NCI-H1436 treated with DMSO at 0.1 percent for 48 hours (cell line): ENCODE data around the gene PLOD2.
"Not testable (repeated sequence)": the region's sequence is repeated elsewhere in the genome, so short reads cannot be mapped to it uniquely, and the experiment has no call there.

Experiments used
- DNase-seq: peaks from one replicate; lab custom pipeline; 2025; lab: John Stamatoyannopoulos, UW

Gene PLOD2

GRCh38 chr3:146138902-146139301, 22.1 kb downstream of the PLOD2 start:
- no peak for DNase-seq

GRCh38 chr3:146136647-146137046, 24.3 kb downstream of the PLOD2 start:
- no peak for DNase-seq

GRCh38 chr3:146134348-146135117, 26.5 kb downstream of the PLOD2 start:
- no peak for DNase-seq

DNA sequence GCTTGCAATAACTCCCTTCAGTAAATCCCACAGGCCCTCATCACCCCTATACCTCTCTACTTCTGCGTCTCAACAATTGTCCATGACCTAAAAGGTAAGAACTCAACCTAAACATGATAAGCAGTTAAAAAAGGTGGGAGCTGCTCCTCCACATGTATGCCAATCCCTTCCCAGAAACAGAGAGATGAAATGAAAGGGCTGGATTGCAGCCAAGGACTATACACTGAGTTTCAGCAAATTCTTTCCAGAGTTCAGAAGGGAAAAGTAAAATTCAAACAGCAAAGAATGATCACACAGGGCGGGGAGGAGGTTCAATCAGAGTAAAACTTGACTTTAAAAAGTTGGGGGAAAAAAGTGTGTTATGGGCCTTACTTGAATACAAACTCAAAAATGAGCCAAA, 27.5 kb downstream of the PLOD2 start:
- DNase-seq, result no peak

GRCh38 chr3:146131616-146132410, 29.2 kb downstream of the PLOD2 start:
- no peak for DNase-seq

- DNase-seq, result no peak
These were observed 30.1 kb downstream of the PLOD2 start for GRCh38 chr3:146130881-146131371.

DNA sequence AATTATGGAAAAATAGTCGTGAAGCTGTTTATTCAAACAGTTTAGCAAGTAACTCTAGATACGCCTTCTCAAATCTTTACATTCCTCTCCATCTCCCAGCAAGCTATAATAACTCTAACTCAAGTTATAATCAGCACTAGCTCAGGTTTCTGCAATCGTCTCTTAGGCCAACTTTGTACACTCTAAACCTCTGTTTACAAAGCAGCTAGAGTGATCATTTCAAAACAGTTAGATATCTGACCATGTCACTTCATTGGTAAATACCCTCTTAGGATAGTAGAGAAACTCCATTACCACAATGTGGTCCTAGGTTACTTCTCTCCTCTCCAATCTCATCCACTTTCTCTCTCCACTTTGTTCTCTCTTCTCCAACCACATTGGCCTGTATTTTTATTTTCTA, 31.2 kb downstream of the PLOD2 start:
- DNase-seq, result no peak

DNA sequence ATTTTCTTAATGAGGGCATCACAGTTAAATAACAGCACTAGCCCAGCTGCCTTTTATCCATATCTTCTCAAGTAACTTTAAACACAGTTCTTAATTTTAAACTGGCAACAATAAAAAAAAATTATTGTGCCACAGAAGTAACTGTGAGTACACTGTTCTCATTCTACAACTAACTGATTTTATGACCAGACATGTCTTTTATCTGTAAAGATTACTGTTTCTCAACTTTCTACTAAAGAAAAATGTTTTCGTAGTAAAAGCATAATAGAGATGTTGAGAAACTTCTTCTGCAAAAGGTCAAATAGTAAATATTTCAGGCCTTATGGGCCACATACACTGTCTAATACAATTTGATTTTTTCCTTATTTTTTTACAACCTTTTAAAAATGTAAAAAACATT, 32.0 kb downstream of the PLOD2 start:
- DNase-seq, result no peak

DNA sequence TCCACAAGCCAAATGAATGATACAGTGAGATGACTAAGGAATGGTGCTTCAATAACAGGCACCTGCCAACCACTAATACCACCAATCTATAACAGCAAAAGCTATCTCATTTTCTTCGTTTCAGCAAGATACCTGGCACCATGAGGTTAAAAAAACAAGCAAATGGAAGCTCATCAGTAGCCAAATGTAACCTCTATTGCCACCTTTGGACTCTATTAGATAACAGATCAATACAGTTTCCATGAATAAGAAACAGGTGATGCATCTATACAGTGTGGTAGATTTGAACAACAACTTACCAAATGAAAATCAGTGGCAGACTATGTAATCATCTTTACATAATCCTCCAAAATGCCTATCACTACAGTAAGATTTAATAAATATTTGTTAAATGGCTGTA, 32.8 kb downstream of the PLOD2 start:
- DNase-seq, result no peak

DNA sequence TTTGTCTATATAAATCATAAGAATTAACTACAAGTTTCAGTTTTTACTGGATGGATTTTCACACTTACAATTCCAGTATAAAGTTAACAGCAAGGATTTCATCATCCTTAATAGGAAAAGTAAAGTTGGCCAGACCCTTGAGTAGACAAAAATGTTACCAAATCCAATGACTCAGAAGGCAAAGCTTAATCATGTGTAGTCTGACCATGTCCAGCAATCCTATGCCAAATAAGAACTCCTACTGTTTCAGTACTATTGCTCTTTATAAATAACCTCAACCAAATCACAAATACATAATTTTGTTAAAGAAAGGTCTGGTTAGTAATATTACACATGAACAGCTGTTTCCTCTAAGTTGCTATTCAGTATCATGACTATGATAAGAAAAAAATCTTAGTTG, 35.0 kb downstream of the PLOD2 start:
- DNase-seq, result no peak

- DNase-seq, result no peak
These were observed 36.7 kb downstream of the PLOD2 start for GRCh38 chr3:146124126-146124801.

GRCh38 chr3:146117406-146118285, 43.3 kb downstream of the PLOD2 start:
- no peak for DNase-seq

DNA sequence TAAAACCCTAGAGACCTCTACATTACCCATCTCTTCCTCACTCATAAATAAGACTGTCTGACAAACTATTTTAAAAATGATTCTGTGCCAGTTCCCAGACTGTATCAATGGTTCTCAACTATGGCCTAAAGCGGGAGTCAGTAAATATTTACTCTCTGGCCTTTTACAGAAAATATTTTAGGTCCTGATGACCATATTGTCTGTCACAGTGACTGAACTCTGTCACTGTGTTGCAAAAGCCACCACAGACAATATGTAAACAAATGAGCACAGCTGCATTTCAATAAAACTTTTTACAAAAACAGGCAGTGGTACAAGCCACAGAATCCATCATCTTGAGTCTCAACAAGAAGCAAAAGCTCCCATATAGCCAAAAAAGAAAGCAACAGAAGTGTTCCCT, 45.4 kb downstream of the PLOD2 start:
- no peak for DNase-seq

DNA sequence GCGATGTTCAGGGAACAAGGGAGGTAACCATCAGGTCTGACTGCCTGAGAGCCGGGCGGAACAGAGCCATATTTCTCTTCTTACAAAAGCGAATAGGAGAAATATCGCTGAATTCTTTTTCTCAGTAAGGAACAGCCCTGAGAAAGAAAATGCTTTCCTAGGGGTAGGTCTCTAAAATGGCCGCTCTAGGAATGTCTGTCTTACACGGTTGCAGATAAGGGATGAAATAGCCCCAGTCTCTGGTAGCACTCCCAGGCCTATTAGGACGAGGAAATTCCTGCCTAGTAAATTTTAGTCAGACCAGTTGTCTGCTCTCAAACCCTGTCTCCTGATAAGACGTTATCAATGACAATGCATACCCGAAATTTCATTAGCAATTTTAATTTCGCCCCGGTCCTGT, 47.2 kb downstream of the PLOD2 start:
- not testable (repeated sequence) for DNase-seq

DNA sequence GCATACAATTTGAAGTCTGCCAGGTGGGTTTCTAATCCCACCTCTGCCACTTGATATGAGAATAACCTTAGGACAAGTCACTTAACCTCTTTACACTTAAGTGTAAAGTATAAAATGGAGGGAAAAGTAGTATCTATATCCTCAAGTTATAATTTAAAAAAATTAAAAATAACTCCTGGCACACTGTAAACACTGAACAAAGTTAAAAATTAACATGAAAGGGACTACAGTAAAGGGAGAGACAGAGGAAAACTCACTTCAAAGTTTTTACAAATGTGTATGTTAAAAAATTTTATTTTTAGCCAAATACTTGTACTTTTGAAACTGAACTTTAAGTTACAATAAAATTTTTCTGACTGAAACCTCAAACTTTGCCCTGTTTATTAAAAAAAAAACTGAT, 49.6 kb downstream of the PLOD2 start:
- no peak for DNase-seq

- no peak for DNase-seq
These were observed 50.8 kb downstream of the PLOD2 start for GRCh38 chr3:146110161-146110560.

- DNase-seq, result no peak
These were observed 54.0 kb downstream of the PLOD2 start for GRCh38 chr3:146106986-146107385.

DNA sequence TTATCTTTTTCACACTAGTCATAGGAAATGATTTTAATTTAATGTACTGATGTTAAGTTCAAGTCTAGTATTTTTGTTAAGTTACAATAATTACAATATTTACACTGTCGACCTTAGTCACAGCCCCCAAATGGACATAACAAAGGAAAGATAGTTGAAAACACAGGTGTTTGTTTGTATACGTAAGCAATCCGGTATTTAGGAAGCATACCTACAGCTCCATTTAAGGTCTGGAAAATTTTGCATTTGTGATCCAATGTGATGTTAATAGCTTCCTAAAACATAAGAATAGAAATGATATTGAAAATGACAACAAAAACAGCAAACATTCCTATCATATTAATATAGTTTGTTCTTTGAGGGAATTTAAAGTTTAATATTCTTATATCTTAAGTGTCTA, 56.9 kb downstream of the PLOD2 start:
- no peak for DNase-seq

- DNase-seq, result no peak
These were observed 58.1 kb downstream of the PLOD2 start for GRCh38 chr3:146102885-146103284.

GRCh38 chr3:146101538-146101937, 59.4 kb downstream of the PLOD2 start:
- DNase-seq, result no peak

GRCh38 chr3:146100825-146101444, 60.0 kb downstream of the PLOD2 start:
- no peak for DNase-seq
